GM19463 (cell line): ENCODE results near the gene PHOX2A.
"Not testable (repeated sequence)": the region's sequence is repeated elsewhere in the genome, so short reads cannot be mapped to it uniquely, and the experiment has no call there.

Source experiments
- ATAC-seq: cut with Tn5 transposase; IDR thresholded peaks from one replicate; pipeline ENCODE4 v1.9.1; 2021; ENCODE audit warnings: mild to moderate bottlenecking, moderate library complexity; ENCODE audit not compliant: unreplicated experiment

PHOX2A gene

GRCh38 chr11:72244060-72244360, at the start of gene PHOX2A:
Gene PHOX2A, minus strand, starts transcription at chr11:72244176. Its CDS starts 172 bp downstream, at chr11:72244004.
- ATAC-seq = no peak

GRCh38 chr11:72293391-72293790, 49.4 kb upstream of the PHOX2A start:
- ATAC-seq = no peak

GRCh38 chr11:72292106-72292785, 48.3 kb upstream of the PHOX2A start:
- no peak for ATAC-seq

GRCh38 chr11:72290741-72291140, 46.8 kb upstream of the PHOX2A start:
- ATAC-seq = not testable (repeated sequence)

DNA sequence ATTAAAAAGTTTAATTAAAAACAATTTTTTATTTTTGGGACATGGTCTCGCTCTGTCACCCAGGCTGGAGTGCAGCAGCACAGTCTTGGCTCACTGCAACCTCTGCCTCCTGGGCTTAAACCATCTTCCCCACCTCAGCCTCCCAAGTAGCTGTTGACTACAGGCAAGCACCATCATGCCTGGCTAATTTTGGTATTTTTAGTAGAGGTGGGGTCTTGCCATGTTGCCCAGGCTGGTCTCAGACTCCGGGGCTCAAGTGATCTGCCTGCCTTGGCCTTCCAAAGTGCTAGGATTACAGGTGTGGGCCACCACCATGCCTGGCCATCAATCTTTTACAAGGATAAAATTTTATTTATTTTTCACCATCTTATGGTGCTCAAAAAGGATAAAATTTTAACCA, 43.3 kb upstream of the PHOX2A start:
- ATAC-seq = no peak

GRCh38 chr11:72283947-72284346, 40.0 kb upstream of the PHOX2A start:
- no peak for ATAC-seq

- ATAC-seq = no peak
These were observed 36.8 kb upstream of the PHOX2A start for GRCh38 chr11:72280726-72281315.

- ATAC-seq = no peak
These were observed 36.1 kb upstream of the PHOX2A start for GRCh38 chr11:72280037-72280436.

- no peak for ATAC-seq
These were observed 34.9 kb upstream of the PHOX2A start for GRCh38 chr11:72278905-72279304.

GRCh38 chr11:72274435-72274834, 30.5 kb upstream of the PHOX2A start:
- ATAC-seq = no peak

GRCh38 chr11:72271980-72272379, 28.0 kb upstream of the PHOX2A start:
- no peak for ATAC-seq

DNA sequence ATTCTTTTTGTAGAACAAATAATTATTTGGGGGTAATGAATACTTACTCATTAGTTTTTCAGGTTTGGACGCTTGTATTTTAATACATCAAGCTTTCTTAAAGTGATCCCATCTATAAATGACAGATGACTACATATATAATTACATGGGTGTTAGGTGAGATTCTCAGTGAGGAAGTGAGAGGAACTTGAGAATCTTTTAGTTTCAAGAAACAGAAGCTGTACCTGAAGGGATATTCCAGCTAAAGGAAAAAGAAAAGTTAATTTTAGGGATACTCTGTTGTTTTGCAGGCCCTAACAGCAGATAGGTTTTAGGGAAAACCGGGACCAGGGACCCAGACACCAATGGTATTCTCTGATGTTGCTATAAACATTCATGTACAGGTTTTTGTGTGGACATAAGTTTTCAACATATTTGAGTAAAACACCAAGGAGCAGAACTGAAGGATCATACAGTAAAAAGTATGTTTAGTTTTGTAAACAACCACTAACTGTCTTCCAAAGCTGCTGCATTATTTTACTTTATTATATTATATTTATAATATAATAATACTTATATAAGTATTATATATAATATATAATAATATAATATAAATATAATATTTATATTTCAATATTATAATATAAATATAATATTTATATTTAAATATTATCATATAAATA, 24.1 kb upstream of the PHOX2A start:
- ATAC-seq = no peak

DNA sequence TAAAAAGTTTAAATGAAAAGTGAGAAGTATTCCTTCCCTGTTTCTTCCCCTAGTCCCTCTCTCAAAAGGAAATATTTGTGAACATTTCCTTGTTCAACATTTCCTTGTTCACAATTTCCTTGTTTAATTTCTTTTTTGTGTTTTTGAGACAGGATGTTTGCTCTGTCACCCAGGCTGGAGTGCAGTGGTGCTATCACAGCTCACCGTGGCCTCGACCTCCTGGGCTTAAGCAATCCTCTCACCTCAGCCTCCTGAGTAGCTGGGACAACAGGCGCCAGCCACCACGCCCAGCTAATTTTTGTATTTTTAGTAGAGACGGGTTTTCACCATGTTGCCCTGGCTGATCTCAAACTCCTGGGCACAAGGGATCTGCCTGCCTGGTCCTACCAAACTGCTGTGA, 23.0 kb upstream of the PHOX2A start:
- ATAC-seq = not testable (repeated sequence)

DNA sequence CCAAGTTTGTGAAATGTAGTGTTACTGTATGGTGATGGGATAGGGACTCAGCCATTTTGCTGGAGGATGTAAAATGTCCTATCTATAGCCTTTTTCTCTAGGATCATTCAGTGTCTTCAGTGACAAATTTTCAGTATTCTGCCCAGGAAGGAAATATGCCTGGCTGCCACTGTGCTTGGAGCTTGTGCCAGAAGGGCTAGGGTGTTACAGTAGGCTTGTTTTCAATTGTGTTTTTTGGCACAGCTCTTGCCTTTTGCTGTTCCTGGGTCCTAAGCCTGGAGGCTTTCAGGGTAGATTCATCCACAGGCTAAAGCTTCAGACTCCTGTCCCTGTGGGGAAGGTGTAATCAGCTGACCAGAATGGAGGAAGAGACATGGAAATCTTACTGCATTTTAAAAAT, 22.0 kb upstream of the PHOX2A start:
- no peak for ATAC-seq

GRCh38 chr11:72263361-72263760, 19.4 kb upstream of the PHOX2A start:
- ATAC-seq = no peak

DNA sequence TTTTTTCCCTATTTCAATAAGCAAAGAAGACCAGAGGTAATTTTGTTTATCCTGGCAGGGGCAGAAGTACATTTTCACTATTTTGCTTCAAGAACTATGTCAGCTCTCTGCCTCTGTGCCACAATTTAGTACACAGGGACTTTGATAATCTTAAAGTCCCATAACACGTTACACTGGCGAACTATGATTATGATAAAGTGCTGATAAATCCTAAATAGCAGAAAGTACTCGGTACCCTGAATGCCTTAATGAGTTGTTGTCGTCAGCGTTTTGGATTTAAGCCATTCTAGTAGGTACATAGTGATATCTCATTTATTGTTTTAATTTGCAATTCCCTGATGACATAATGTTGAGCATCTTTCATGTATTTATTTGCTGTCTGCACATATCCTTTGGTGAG, 16.6 kb upstream of the PHOX2A start:
- no peak for ATAC-seq

GRCh38 chr11:72259490-72259889, 15.5 kb upstream of the PHOX2A start:
- ATAC-seq = no peak

DNA sequence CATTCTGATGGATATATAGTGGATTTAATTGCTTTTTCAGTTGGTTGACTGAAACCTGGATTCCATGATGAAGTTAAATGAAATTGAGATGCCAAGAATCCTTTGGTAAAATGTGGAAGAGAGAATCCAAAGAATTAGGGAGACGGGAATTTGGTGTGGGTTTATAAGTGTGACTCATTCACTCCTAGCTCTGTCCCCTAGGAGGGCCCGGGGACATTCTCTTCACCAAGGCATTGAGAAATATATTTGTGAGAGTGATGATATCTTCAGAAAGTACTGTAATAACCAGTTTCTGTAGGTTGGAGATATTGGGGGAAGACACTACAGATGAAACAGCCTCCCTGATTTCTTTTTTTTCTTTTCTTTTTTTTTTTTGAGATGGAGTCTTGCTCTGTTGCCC, 13.6 kb upstream of the PHOX2A start:
- no peak for ATAC-seq

- ATAC-seq = no peak
These were observed 10.5 kb upstream of the PHOX2A start for GRCh38 chr11:72254299-72254993.

GRCh38 chr11:72253392-72253791, 9.4 kb upstream of the PHOX2A start:
- no peak for ATAC-seq

DNA sequence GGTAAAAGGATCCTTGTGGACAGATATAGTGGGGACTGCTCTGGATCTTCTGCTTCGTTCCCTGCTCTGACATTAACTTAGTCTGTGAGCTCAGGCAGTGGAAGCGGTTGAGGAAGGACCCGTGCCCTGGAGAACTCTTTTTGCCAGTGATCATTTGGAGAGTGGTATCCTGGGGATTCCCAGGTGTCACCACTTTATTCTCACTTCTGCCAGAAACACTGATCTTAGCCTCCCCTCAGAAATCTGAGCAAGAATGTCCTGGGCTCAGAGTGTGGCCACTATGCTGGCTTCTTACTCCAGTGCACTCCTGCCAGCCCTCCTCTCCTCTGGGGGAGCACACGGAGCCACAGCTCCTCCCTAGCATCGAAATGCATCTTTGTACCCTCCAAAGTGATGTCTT, 7.6 kb upstream of the PHOX2A start:
- no peak for ATAC-seq
